ENCODE results near the gene P4HA2. TPM values are rescaled to one million over a fixed set of nuclear protein-coding genes. Genes with fewer than 3 reads are reported as not detected.

P4HA2 gene
- total RNA-seq, 2 experiments from 2014 or later, result 0.32 to 7.2 TPM

DNA sequence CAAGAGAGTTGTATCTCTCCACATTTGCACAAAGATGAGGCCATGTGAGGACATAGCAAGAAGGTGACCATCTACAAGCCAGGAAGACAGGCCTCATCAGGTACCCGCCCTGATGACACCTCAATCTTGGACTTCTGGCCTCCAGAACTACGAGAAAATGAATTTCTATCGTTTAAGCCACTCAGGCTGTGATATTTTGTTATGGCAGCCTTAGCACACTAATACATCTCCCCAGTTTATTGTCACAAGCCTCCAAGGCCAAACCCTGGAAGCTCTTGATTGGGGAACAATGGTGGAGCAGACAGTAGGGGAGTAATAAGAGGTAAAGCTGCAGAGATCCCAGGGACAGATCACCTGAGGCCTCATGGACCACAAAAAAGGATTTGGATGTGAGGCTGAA is 7.7 kb upstream of the P4HA2 start:
- H3K79me2 ChIP-seq (ENCODE audit: insufficient read depth, low read depth, low read length), result no peaks in the 10 kb centered on the region
- TF ChIP-seq EZH2phosphoT487 (IDR thresholded peaks at IDR 0.05; ENCODE audit: borderline replicate concordance, low read depth, low read length), result no peak
- TF ChIP-seq, protein P1, sequence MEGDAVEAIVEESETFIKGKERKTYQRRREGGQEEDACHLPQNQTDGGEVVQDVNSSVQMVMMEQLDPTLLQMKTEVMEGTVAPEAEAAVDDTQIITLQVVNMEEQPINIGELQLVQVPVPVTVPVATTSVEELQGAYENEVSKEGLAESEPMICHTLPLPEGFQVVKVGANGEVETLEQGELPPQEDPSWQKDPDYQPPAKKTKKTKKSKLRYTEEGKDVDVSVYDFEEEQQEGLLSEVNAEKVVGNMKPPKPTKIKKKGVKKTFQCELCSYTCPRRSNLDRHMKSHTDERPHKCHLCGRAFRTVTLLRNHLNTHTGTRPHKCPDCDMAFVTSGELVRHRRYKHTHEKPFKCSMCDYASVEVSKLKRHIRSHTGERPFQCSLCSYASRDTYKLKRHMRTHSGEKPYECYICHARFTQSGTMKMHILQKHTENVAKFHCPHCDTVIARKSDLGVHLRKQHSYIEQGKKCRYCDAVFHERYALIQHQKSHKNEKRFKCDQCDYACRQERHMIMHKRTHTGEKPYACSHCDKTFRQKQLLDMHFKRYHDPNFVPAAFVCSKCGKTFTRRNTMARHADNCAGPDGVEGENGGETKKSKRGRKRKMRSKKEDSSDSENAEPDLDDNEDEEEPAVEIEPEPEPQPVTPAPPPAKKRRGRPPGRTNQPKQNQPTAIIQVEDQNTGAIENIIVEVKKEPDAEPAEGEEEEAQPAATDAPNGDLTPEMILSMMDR (conservative IDR thresholded peaks at IDR 0.05; ENCODE audit: low read length), result no peak
- no peaks in the 10 kb centered on the region for H3K9me2 ChIP-seq (ENCODE audit: insufficient read depth, low read length)
- H4K20me1 ChIP-seq (ENCODE audit: insufficient read depth, low read length), result no peaks in the 10 kb centered on the region
- no peak overlapping the region for H3K4me2 ChIP-seq (ENCODE audit: low read length)
- no peak for DNase-seq (ENCODE audit: low spot score)
- intact Hi-C loops (cut with micrococcal nuclease; ENCODE audit: unreplicated experiment), result loop anchor here (5.0 kb wide), 1 partner anchor 43 kb away; no protein-coding TSS in a partner anchor
- H3K36me3 ChIP-seq (ENCODE audit: insufficient read depth, low read length), result no peaks in the 10 kb centered on the region
- no peaks in the 10 kb centered on the region for H3K9me3 ChIP-seq (ENCODE audit: low read length)
- ChIA-PET CTCF (ENCODE audit: unreplicated experiment) (interaction anchor here (0.9 kb wide), 1 partner anchor 98 kb away, joined by 3 read pairs; no protein-coding TSS in a partner anchor), POLR2A (interaction anchor here (0.8 to 1.7 kb wide), 4 partner anchors 19 to 131 kb away, joined by 3 to 7 read pairs (median 5); no protein-coding TSS in a partner anchor)
- no peak overlapping the region for H2AFZ ChIP-seq (ENCODE audit: low read length)
- BruUV-seq (replicated peaks), result no TSS peak
- H3K4me3 ChIP-seq (ENCODE audit: low read depth, low read length, poor library complexity, severe bottlenecking), result no peak overlapping the region
- peaks cover 35% of the 10 kb centered on the region for H3K4me1 ChIP-seq (ENCODE audit: insufficient read depth, low read length, poor library complexity, severe bottlenecking)
- H3K27ac ChIP-seq (ENCODE audit: low read depth, low read length, poor library complexity, severe bottlenecking), result no peak overlapping the region

DNA sequence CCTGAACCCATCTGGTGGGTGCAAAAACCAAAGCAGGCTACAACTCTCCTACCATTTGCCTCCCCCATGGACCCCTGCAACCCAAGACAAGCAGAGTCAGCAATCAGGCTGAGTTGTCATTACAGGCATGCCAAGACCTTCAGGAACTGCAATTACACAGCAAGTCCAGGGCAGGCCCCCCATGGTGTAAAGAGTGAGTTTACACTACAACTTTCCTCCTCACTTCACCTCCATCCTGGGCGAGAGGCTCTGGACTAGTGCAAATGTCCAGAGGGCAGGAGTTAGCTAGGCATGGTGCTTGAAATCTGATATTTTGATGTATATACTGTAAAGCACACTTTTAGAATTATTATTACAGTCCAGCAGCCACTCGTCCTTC is 7.0 kb upstream of the P4HA2 start:
- intact Hi-C loops (cut with micrococcal nuclease; ENCODE audit: unreplicated experiment), result loop anchor here (5.0 kb wide), 1 partner anchor 42 kb away; no protein-coding TSS in a partner anchor
- DNase-seq (ENCODE audit: low spot score), result no peak

More for the DNA sequence above, 7.0 kb upstream of the P4HA2 start:
- Histone ChIP-seq H3K4me1 (ENCODE audit: insufficient read depth, low read length, poor library complexity, severe bottlenecking) (peaks cover 35% of the 10 kb centered on the region), H3K27ac (ENCODE audit: low read depth, low read length, poor library complexity, severe bottlenecking) (no peak overlapping the region), H3K9me2 (ENCODE audit: insufficient read depth, low read length) (no peaks in the 10 kb centered on the region), H2AFZ (ENCODE audit: low read length) (no peak overlapping the region), H3K4me2 (ENCODE audit: low read length) (no peak overlapping the region), H3K36me3 (ENCODE audit: insufficient read depth, low read length) (no peaks in the 10 kb centered on the region), H4K20me1 (ENCODE audit: insufficient read depth, low read length) (no peaks in the 10 kb centered on the region), H3K9me3 (ENCODE audit: low read length) (no peaks in the 10 kb centered on the region), H3K79me2 (ENCODE audit: insufficient read depth, low read depth, low read length) (no peaks in the 10 kb centered on the region), H3K4me3 (ENCODE audit: low read depth, low read length, poor library complexity, severe bottlenecking) (no peak overlapping the region)
- ChIA-PET CTCF (ENCODE audit: unreplicated experiment) (no interaction called here), POLR2A (interaction anchor here (0.6 to 1.7 kb wide), 5 partner anchors 17 to 130 kb away, joined by 3 to 7 read pairs (median 4); no protein-coding TSS in a partner anchor)
- no TSS peak for BruUV-seq (replicated peaks)
- TF ChIP-seq, protein P1 (conservative IDR thresholded peaks at IDR 0.05; ENCODE audit: low read length), result no peak
- TF ChIP-seq EZH2phosphoT487 (IDR thresholded peaks at IDR 0.05; ENCODE audit: borderline replicate concordance, low read depth, low read length), result no peak
